HG03432 (cell line): Measurements from ENCODE around the gene ZNF804B.
A peak's percentile ranks its signal among the peaks of the same experiment; 100 is the strongest.

Experiments
- ATAC-seq: cut with Tn5 transposase; IDR thresholded peaks from one replicate; pipeline ENCODE4 v1.9.1; 2021; ENCODE audit warnings: mild to moderate bottlenecking, moderate library complexity; ENCODE audit not compliant: unreplicated experiment

ZNF804B gene

DNA sequence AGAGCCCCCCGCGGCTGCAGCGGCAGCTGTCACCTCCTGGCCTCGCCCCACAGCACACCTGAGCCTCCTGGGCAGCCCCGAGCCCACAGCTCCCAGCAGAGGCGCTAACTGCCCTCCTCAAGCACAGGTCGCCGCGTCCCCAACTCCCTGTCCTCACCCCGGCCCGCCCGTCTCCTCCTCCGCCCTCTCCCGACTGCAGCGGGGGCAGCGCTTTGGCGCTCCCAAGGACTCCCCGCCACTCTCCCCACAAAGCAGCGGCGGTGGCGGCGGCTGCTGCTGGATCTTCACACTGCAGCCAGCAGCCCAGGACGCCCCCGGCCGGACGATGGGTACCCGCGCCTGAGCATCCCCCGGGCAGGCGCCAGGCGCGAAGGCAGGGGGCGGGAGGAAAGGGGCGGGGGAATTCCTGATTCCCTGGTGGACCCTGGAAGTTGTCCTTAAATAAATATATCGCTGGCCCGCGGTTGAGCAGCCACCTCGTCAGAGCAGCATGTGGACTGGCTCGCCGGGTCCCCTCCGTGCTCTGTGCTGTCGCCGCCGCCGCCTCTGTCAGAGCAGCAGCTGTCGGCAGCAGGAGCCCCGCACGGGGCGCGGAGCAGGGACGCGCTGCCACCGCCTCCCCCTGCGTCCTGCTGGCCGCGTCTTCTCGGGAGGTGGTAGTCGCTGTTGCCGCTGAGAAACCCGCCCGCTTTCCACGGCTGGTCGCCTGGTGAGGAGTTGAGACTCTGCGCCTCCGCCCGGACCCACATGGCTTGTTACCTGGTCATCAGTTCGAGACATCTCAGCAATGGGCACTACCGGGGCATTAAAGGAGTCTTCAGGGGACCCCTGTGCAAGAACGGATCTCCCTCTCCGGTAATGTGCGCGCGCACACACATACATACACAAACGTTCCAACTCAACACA, at the start of gene ZNF804B:
ZNF804B (plus strand) TSS at position 471 of the 906 bp plus-strand sequence; CDS start at position 748, 277 bp downstream.
- peak; percentile 54 for ATAC-seq

DNA sequence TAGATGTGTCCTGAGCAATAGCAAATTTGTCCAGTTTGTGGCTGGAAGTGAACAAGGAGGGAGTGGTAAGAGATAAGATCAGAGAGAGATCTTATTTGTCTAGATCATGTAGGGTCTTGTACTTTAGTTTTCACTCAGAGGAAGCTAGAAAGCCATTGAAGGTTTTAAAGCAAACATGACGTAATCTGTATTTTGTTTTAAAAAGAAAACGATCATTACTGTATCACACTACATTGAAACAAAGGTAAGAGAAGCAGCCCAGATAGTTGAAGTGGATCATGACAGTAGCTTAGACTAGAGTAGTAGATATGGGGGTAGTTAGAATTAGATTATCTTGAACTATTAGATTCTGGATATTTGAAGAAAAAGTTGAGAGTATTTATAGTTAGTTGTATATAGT, 23.6 kb upstream of the ZNF804B start:
- no peak for ATAC-seq

DNA sequence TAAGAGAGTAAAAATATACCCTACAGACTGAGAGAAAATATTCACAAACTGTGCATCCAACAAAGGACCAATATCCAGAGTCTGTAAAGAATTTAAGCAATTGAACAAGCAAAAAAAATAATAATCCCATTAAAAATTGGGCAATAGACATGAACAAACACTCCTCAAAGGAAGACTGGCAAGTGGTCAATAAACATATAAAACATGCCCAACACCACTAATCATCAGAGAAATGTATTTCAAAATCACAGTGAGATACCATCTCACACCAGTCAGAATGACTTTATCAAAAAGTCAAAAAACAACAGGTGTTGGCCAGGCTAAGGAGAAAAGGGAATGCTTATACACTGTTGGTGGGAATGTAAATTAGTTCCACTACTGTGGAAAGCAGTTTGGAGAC, 21.9 kb upstream of the ZNF804B start:
- ATAC-seq, result no peak

DNA sequence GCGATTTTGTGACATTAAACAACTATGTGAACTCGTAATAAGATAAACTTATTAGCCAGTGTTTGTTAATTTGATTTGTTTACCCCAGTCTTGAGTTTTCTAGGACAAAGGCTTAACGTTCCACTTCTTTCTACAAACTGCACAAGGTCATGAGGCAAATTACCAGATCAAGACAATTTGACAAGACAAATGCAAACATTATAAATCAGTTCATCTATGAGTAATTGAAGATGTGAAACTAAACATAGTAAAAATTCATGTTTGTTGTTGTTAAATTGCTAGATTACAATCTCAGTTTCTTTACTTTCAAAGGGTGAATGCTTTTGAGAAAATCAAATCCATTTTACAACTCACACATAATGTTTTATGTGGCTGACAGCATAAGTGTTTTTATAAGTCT, 13.4 kb upstream of the ZNF804B start:
- ATAC-seq, result no peak

DNA sequence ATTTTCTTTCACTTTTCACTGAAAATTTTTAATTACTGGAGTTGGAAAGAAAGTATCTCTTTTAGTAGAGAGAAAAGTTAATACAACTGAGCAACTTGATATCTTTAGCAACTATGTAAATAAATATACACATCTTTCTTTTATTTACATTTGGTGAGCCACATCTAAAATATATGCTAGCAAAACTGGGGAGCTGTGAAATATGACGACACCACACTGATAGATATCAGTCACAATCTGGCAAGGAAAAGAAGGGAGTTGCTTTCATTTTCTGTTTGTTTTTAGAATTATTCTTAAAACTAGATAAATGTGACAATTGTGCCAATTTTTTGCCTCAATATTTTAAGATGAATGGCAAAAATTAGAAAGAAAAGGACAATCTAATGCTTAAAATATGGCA, 2.7 kb upstream of the ZNF804B start:
- ATAC-seq, result no peak

DNA sequence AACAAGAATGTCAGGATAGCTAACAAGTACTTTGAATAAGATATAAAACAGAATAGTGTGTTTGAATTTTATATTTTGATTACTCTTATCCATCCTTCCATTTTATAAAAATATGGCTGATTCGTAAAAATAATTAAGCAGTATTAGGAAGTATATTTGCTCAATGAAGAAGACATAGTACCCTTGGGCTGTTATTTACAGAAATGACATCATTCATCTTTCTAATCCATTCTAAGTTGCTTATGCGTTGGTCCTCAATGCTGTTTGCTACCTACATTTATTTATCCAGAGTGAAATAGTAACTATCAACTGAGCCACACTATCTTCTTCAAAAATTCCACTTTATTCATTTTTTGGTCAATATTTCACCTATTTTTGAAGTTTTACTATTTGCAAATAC, 2.1 kb upstream of the ZNF804B start:
- no peak for ATAC-seq

DNA sequence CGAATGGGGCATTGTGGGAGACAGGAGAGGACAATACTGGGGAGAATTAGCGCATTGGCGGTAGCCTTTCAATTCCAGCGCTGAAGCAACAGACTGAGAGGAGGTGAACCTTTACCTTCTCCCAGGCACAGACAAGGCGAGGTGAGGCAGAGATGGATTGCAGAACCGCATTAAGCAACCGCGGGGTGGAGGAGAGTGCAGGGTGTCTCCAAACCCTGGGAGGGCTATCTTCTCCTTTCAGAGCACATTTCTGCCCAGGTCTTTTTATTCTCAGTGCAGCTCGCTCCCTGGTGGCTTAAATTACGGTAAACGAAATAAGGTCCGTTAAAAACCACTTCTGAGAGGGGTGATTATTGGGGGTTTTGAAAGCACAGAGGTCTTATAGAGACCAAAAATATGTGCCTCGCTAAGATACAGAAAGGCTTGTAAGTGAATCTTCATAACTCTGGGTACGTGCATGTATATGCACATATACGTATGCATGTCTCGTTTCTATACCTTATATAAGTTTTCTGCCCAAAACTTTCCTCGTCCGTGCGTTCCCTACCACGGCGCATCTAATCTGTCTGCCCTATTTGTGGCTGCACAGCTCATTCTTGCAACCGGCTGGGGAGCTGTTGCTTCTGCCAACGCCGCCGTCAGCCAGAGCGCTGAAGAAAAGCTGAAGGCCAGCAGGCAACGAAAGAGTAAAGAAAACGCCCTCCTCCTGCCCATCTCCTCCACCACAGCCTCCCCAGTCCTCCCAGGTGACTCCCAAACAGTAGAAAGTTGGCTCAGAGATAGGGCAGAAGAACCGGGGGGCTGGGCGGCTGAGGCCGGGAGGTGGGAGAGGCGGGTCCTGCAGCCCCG, 895 bp upstream of the ZNF804B start:
- peak; percentile 31 for ATAC-seq

DNA sequence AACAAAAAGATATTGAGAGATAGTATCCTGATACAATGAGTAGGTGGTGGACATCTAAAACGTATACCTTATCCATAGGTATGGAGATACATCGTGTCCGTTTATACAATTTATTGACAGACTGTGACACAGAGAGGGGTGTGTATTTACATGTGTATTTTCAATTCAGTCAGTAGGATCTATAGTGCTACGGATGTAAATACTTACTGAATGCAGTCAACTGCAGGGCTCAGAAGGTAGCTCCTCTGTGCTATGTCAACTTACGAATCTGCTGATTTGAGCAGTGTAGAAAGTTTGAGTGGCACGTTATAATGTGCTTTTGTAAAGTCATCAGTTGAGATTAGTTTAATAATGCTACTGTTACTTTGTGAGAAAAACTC, 626 bp downstream of the ZNF804B start:
- ATAC-seq, result peak; percentile 15

DNA sequence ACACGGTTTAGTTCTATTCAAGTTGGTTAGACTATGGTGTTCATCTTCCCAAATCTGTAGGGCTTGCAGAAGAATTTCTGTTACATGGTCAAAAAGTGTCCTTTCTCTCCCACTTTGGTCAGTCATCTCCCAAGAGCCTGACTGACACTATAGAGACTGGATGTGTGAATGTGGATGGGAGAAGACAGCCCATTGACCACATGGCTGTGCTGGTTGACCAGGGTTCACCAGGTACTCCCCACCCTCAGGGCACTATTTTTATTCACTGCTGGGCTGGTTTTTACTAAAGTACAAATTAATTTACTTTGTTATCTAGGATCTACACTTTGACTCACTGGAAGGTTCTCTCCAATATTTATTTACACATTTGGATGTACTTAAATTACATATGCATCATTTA, 2.3 kb downstream of the ZNF804B start:
- ATAC-seq, result no peak

DNA sequence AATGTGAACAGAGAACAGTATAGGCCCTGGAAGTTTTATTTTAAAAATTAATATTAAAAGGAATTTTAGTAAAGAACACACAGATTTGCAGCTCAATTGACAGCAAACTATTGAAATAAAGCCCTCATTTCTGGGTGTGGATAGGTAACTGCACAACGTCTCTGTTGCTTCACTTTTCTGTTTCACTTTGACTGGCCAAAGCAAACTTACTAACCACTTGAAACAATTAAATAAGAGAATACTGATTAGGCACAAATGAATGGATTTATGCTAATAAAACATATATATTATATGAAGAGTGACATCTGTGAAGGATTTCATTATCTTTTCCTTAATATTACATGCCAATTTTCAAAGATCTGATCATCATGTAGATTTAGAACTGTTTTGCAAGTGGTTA, 11.9 kb downstream of the ZNF804B start:
- ATAC-seq, result peak; percentile 71

DNA sequence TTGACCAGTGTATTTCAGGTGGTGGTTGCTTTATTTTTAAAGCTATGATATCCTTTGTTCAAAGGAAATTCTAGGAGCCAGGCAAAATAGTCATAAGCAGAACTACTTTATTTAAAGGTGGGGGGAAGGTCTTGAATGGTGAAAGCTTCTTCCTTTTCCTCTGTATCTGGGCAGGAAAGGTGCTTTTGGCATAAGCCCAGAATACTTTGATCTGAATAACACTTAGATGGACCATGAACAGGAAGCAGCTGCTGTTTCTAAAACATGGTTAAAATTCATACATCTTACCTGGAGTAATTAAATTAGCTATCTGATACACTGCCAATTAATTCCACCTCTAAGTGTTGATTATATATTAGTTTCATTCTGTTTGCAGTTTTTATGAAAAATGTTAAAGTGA, 13.3 kb downstream of the ZNF804B start:
- ATAC-seq, result no peak

DNA sequence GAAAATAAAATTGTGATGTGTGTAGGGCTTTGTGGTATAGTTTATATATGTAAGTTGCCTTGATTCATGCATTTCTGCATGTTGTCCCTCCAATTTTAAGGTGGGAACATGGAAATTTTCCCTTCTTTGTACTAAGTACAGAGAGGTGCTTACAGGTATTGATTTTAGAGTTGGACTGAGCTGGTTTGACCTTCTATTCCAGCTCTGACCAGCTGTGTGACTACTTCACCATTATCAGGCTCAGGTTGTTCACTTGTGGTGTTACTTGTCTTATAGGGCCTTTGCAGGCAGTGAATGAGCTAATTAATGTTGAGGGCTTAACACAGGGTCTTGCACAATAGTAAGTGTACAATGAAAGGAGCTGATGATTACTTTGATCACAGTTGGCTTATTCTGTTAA, 16.3 kb downstream of the ZNF804B start:
- ATAC-seq, result no peak

DNA sequence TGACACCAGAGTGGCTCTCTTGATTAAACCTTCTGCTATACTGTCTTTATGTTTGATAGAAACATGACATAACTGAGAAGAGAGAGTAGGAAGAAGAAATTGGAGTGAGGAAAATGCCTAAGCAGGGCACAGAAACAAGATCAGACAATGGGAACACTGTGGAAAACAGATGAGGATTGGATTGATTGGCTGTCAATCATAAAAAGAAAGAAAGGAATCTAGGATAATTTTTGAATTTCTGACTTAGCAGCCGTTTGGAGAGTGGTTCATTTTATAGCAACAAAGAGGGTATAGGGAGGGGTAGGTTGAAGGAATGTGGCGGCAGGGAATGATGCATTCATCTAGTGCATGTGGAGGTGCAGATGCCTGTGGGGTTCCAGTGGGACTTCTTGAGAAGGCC, 28.3 kb downstream of the ZNF804B start:
- ATAC-seq, result no peak

DNA sequence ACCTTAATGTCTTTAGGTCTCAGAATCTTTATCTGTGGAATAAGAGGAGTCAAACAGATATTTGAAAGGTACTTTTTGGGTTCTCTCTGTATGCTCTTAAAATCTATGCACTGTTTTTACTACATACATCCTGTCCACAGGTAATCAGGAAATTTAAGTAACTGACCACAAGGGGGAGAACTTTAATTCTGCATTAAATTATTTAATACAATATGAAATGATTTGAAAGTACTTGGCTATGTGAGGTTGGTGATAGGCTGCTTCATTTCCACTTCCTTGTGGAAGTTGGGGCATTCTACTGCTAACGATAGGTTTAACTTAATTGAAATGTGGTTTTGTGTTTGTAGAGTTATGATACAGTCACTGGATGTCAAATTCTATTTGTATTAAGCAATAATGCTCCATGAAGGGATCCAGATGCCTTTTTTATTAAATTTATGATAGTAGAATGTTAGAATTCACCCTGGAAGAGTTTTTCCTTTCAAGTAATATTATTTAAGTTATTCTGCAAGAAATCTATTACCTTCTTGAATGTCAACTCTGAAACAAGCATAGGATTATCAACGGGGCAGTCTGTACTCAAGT, 30.1 kb downstream of the ZNF804B start:
- ATAC-seq, result peak; percentile 60

DNA sequence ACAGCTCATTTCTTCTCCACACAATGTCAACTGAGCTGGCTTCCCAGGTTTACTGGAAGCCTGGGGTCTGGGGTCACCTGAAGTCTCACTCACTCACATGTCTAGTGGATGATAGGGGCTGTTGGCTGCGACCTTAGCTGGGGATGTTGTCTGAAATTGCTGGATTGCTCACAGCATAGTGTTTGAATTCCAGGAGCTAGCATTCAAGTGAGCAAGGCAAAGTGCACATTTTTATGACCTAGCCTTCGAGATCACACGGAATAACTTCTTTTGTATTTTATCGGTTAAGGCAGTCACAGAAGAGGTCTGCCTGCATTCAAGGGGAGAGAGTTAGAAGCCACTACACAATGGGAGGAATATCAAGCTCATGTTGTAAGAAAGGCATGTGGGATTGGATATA, 32.4 kb downstream of the ZNF804B start:
- no peak for ATAC-seq

DNA sequence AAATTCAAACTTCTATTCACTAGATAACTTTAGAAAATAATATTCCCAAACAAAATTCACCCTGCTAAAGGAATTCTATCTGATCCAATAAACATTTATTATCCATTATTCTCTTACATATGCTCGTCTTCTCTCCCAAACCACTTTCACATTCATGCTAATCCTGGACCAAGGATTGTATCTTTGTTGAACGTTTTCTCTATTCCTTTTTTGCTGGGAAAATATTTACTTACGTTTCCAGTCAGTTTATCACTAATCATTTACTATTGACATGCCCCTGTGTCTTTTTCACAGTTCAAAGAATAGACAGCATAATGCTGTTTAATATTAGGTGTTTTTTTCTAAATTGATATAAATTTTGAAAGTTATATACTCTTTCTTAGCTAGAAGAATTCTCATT, 32.9 kb downstream of the ZNF804B start:
- ATAC-seq, result no peak

DNA sequence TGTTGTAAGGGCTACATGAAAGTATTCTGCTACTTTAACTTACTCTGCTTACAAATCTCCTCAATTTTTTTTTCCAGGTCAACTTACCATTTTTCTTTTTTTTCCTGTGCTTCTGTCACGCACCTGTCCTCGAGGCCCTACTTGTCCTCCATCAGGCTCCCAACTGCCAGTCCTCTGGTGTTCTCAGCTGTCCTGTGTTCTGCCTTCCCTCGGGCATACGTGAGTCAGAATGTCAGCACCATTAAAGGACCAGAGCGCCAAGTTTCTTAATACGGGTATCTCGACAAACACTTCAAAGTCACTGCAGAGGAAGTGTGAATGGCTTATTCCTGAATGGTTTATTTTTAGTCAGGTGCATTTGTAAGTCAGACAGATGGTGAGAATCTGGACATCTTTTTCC, 36.1 kb downstream of the ZNF804B start, which contains the start of gene TEX47:
TEX47 (minus strand) TSS at position 185 of the 400 bp plus-strand sequence. CDS start 795 bp downstream, outside the sequence.
- no peak for ATAC-seq

DNA sequence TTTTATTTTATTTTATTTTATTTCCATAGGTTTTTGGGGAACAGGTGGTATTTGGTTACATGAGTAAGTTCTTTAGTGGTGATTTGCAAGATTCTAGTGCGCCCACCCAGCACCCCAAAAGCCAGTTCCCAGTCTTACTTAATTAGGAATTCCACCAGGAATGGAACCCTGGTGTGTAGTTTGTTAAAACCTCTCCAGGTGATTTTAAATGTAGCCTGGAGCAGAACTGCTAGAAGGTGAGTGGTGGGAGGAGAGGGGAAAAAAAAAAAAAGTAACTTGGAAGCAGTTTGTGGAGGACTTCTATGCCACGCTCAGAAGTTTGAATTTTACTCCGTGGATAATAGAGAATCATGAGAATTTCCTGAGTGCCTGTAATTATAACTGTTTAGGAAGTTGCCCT, 41.5 kb downstream of the ZNF804B start:
- ATAC-seq, result no peak

DNA sequence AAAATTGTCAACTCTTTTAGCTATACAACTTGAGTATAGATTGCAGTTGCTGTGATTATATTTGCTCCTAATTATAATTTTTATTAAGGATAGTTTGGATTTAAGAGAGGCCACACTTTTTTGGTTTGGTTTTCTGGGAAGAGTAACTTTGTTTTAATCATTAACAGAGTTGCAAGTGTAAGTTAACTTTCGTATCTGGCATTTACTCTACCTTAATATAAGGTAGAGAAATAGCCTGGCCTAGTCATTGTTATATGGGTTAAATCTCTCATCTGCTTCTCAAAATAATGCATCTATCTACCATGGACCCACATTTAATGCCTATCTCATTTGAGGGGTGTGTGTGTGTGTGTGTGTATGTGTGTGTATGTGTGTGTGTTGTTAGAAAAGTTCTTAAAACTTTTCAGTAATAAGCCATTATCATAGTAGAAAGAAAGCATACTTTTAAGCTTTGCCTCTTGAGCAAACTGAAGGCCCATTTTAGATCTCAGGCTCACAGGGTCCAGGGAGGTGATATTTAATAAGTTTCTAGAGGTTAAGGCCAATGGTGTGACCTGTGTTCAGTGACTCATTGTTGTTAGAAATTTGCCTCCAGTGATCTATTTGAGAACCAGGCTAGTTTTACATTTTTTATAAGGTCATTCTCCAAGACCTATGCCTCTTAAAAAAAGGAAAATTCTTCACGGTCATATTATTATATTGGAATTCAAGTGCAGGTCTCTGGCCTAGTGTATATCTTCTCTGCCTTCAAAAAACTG, 47.0 kb downstream of the ZNF804B start:
- ATAC-seq, result no peak

DNA sequence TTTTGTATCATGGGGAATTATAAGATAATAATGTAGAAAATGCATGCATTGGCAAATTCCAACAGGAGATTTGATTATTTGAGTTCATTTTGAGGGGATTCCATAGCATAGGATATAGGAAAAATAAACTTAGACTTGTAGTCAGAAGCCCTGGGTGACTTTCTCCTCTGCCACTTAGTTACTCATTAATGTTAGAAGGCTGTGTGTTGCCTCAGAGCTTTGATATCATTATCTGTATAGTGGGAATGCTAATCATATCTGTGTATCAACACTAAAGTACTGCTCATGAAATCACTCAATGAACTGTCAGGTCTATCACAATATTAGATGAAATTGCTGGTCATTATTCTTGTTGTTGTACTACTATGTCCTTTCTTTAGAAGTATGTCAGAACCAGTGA, 59.1 kb downstream of the ZNF804B start:
- no peak for ATAC-seq

DNA sequence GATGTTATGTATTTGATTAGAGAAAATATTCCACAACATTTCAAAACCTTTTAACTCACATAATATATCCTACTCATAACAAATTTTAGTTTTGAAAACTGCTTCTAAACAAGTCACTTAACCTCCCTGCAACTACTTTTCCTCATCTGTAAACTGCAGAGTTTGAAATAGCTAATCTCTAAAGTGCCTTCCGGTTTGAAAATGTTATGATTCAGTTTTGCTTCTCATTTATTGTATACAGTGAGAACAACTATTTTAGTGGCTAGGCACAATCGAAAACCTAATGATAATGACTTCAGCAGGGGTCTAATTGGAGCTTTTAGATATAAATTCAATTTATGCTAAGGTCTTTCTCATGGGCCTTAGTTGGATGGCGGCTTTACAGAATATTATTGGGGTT, 66.7 kb downstream of the ZNF804B start:
- ATAC-seq, result peak; percentile 84
